SK-N-SH treated with all-trans-retinoic acid at 6 μM for 48 hours (cell line): ENCODE measurements around the gene CADM1.

Experiments
- ARNTL ChIP-seq: fragments of 450-650 bp; formaldehyde crosslinking; IDR thresholded peaks from 2 replicates; pipeline ENCODE4 v1.5.0; 2020; ENCODE audit warnings: low read depth, mild to moderate bottlenecking, moderate library complexity, borderline replicate concordance
- BACH2 ChIP-seq: fragments of 250-450 bp; sonication (Bioruptor Pico); IDR thresholded peaks from 2 replicates; pipeline ENCODE4 v1.9.0; 2021; ENCODE audit warnings: mild to moderate bottlenecking, borderline replicate concordance
- RARB ChIP-seq: fragments of 250-450 bp; sonication (Bioruptor Pico); IDR thresholded peaks from 2 replicates; pipeline ENCODE4 v1.8.0; 2021; ENCODE audit warnings: mild to moderate bottlenecking, moderate library complexity
- TCF4 ChIP-seq: fragments of 250-450 bp; sonication (Bioruptor Pico); IDR thresholded peaks from 2 replicates; pipeline ENCODE4 v1.8.0; 2021; ENCODE audit warnings: mild to moderate bottlenecking, moderate library complexity, borderline replicate concordance
- ZFP30 ChIP-seq: fragments of 450-650 bp; formaldehyde crosslinking; IDR thresholded peaks from 2 replicates; pipeline ENCODE4 v1.5.0; 2022; ENCODE audit warnings: mild to moderate bottlenecking, moderate library complexity
- TF ChIP-seq, protein P1 (sequence below): fragments of 250-450 bp; sonication (Bioruptor Pico); IDR thresholded peaks from 2 replicates; pipeline ENCODE4 v1.5.0; 2020; ENCODE audit warnings: mild to moderate bottlenecking, moderate library complexity
- TF ChIP-seq, protein P2 (sequence below): fragments of 250-450 bp; sonication (Bioruptor Pico); IDR thresholded peaks from 2 replicates; pipeline ENCODE4 v1.8.0; 2021; ENCODE audit warnings: low read depth, mild to moderate bottlenecking, moderate library complexity, borderline replicate concordance
- TF ChIP-seq, protein P3 (sequence below): fragments of 250-450 bp; sonication (Bioruptor Pico); IDR thresholded peaks from 2 replicates; pipeline ENCODE4 v1.5.1; 2020; ENCODE audit warnings: low read depth, mild to moderate bottlenecking, moderate library complexity

DNA sequence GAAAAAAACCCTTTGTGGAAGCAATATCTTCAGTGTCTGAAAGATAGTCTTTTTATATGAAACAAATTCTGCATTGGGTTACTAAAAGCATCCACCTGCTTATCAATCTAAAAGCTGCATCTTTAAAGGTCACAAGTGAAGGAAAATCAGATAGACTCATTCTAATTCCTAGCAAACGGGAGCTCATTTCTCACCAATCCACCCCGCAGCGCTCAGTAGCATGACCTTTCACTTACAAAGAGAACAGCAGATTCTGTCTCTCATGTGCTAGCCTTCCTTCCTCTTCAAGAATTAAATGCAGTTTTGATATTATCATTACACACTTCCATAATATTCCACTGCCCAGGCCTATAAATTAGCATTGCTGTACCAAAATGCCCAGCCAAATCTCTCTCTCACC is 212.9 kb downstream of the CADM1 start:
- TF ChIP-seq TCF4 (CRISPR knock-in tag) (no peak), RARB (no peak), ARNTL (CRISPR knock-in tag) (no peak), BACH2 (CRISPR knock-in tag) (no peak), ZFP30 (CRISPR knock-in tag) (no peak)
- TF ChIP-seq, protein P1, sequence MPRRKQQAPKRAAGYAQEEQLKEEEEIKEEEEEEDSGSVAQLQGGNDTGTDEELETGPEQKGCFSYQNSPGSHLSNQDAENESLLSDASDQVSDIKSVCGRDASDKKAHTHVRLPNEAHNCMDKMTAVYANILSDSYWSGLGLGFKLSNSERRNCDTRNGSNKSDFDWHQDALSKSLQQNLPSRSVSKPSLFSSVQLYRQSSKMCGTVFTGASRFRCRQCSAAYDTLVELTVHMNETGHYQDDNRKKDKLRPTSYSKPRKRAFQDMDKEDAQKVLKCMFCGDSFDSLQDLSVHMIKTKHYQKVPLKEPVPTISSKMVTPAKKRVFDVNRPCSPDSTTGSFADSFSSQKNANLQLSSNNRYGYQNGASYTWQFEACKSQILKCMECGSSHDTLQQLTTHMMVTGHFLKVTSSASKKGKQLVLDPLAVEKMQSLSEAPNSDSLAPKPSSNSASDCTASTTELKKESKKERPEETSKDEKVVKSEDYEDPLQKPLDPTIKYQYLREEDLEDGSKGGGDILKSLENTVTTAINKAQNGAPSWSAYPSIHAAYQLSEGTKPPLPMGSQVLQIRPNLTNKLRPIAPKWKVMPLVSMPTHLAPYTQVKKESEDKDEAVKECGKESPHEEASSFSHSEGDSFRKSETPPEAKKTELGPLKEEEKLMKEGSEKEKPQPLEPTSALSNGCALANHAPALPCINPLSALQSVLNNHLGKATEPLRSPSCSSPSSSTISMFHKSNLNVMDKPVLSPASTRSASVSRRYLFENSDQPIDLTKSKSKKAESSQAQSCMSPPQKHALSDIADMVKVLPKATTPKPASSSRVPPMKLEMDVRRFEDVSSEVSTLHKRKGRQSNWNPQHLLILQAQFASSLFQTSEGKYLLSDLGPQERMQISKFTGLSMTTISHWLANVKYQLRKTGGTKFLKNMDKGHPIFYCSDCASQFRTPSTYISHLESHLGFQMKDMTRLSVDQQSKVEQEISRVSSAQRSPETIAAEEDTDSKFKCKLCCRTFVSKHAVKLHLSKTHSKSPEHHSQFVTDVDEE (CRISPR knock-in tag), result no peak
- TF ChIP-seq, protein P2, sequence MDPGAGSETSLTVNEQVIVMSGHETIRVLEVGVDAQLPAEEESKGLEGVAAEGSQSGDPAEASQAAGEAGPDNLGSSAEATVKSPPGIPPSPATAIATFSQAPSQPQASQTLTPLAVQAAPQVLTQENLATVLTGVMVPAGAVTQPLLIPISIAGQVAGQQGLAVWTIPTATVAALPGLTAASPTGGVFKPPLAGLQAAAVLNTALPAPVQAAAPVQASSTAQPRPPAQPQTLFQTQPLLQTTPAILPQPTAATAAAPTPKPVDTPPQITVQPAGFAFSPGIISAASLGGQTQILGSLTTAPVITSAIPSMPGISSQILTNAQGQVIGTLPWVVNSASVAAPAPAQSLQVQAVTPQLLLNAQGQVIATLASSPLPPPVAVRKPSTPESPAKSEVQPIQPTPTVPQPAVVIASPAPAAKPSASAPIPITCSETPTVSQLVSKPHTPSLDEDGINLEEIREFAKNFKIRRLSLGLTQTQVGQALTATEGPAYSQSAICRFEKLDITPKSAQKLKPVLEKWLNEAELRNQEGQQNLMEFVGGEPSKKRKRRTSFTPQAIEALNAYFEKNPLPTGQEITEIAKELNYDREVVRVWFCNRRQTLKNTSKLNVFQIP (CRISPR knock-in tag), result no peak
- TF ChIP-seq, protein P3, sequence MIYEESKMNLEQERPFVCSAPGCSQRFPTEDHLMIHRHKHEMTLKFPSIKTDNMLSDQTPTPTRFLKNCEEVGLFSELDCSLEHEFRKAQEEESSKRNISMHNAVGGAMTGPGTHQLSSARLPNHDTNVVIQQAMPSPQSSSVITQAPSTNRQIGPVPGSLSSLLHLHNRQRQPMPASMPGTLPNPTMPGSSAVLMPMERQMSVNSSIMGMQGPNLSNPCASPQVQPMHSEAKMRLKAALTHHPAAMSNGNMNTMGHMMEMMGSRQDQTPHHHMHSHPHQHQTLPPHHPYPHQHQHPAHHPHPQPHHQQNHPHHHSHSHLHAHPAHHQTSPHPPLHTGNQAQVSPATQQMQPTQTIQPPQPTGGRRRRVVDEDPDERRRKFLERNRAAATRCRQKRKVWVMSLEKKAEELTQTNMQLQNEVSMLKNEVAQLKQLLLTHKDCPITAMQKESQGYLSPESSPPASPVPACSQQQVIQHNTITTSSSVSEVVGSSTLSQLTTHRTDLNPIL (CRISPR knock-in tag), result no peak
